Chondrocyte (in vitro differentiated cells): ENCODE results near the gene CST9. TPM values are rescaled to one million over a fixed set of nuclear protein-coding genes. Genes with fewer than 3 reads are reported as not detected.

Source experiments
- DNase-seq: peaks from one replicate; pipeline ENCODE4 v3.0.0; 2021; ENCODE audit warnings: mixed read lengths, low spot score
- H3K27ac Mint-ChIP-seq: one replicate; pipeline ENCODE4 v1.8.0; 2021; ENCODE audit warnings: mild to moderate bottlenecking, moderate library complexity, mixed read lengths; ENCODE audit not compliant: unreplicated experiment
- H3K27me3 Mint-ChIP-seq: 2 replicates; pipeline ENCODE4 v1.8.0; 2021; ENCODE audit warnings: low read depth, mixed read lengths
- H3K36me3 Mint-ChIP-seq: 2 replicates; pipeline ENCODE4 v1.8.0; 2021; ENCODE audit warnings: low read depth, mixed read lengths
- H3K4me1 Mint-ChIP-seq: 2 replicates; pipeline ENCODE4 v1.8.0; 2021; ENCODE audit warnings: low read depth, mild to moderate bottlenecking, mixed read lengths
- H3K4me3 Mint-ChIP-seq: one replicate; pipeline ENCODE4 v1.8.0; 2021; ENCODE audit warnings: mild to moderate bottlenecking, moderate library complexity, mixed read lengths; ENCODE audit not compliant: unreplicated experiment
- H3K9me3 Mint-ChIP-seq: 2 replicates; pipeline ENCODE4 v1.8.0; 2021; ENCODE audit warnings: low read depth, mixed read lengths
- CTCF ChIP-seq: fragments of 200-600 bp; sonication (generic); IDR thresholded peaks from 2 replicates; pipeline ENCODE4 v1.5.0; 2021; ENCODE audit warnings: antibody characterized with exemption, mild to moderate bottlenecking, moderate library complexity
- total RNA-seq: library from RNA; stranded (reverse); gene quantifications from 3 replicates; pipeline ENCODE4 v1.2.1, GENCODE V29; 2021

Gene CST9
- total RNA-seq, 1 donor from 2014 or later = not detected

GRCh38 chr20:23646106-23646873 lies 40.6 kb upstream of the CST9 start:
- H3K4me1 Mint-ChIP-seq = peaks cover 16% of the 10 kb centered on the region
- no peaks in the 10 kb centered on the region for H3K27me3 Mint-ChIP-seq
- TF ChIP-seq CTCF = no peak
- no peak overlapping the region for H3K4me3 Mint-ChIP-seq
- no peak for DNase-seq
- no peaks in the 10 kb centered on the region for H3K36me3 Mint-ChIP-seq
- no peaks in the 10 kb centered on the region for H3K9me3 Mint-ChIP-seq
- H3K27ac Mint-ChIP-seq = no peak overlapping the region

- no peaks in the 10 kb centered on the region for H3K9me3 Mint-ChIP-seq
- DNase-seq = no peak
- no peak overlapping the region for H3K4me3 Mint-ChIP-seq
- peaks cover 16% of the 10 kb centered on the region for H3K4me1 Mint-ChIP-seq
- H3K27ac Mint-ChIP-seq = no peak overlapping the region
- H3K36me3 Mint-ChIP-seq = no peaks in the 10 kb centered on the region
- H3K27me3 Mint-ChIP-seq = no peaks in the 10 kb centered on the region
- no peak for TF ChIP-seq CTCF
These were observed 39.9 kb upstream of the CST9 start for GRCh38 chr20:23645575-23645974.

DNA sequence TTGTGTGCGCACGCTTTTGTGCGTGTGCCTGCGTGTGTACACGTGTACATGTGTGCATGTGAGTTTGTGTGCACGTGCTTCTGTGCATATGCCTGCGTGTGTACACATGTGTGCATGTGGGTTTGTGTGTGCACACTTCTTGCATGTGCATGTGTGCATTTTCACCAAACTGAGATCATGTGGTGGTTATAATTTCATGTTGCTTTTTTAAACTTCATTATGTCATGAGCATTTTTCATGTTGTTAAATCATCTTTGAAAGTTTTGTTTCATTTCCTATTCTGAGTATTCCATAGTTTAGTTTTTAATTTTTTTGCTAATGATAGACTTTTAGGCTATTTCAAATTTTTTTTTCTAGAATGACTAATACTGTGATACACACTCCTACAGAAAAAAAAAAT lies 38.4 kb upstream of the CST9 start:
- no peaks in the 10 kb centered on the region for H3K36me3 Mint-ChIP-seq
- no peak for TF ChIP-seq CTCF
- no peak overlapping the region for H3K4me3 Mint-ChIP-seq
- H3K27me3 Mint-ChIP-seq = no peaks in the 10 kb centered on the region
- no peaks in the 10 kb centered on the region for H3K9me3 Mint-ChIP-seq
- no peak overlapping the region for H3K27ac Mint-ChIP-seq
- H3K4me1 Mint-ChIP-seq = peaks cover 16% of the 10 kb centered on the region
- no peak for DNase-seq

DNA sequence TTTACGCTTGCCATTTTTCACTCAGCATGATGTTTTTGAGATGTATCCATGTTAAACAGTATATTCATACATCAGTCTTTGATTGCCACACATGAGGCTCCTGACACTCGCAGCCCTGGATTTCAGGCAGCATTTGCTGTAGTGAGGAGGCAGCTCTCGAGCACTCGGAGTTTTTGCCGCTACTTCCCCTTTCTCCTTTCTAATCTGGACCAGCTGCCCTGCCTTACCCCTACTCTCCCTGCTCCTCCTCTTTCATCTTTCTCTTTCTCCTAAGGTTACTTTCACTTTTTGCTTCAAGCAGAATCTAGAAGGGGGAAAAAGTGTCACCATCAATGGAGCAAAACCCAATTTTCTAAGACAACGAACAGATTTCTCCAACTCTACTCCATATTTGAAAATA lies 37.9 kb upstream of the CST9 start:
- no peaks in the 10 kb centered on the region for H3K27me3 Mint-ChIP-seq
- DNase-seq = no peak
- H3K36me3 Mint-ChIP-seq = no peaks in the 10 kb centered on the region
- H3K4me1 Mint-ChIP-seq = peaks cover 16% of the 10 kb centered on the region
- H3K4me3 Mint-ChIP-seq = no peak overlapping the region
- no peak overlapping the region for H3K27ac Mint-ChIP-seq
- TF ChIP-seq CTCF = no peak
- no peaks in the 10 kb centered on the region for H3K9me3 Mint-ChIP-seq

- H3K27me3 Mint-ChIP-seq = no peaks in the 10 kb centered on the region
- no peak for TF ChIP-seq CTCF
- no peak overlapping the region for H3K4me3 Mint-ChIP-seq
- no peaks in the 10 kb centered on the region for H3K9me3 Mint-ChIP-seq
- H3K4me1 Mint-ChIP-seq = peaks cover 17% of the 10 kb centered on the region
- no peak for DNase-seq
- no peaks in the 10 kb centered on the region for H3K36me3 Mint-ChIP-seq
- H3K27ac Mint-ChIP-seq = peak overlapping the region; percentile 65
These were observed 36.4 kb upstream of the CST9 start for GRCh38 chr20:23641936-23642751.
